Temporal lobe (tissue), 1 donor: ENCODE results near the gene OR2A42. TPM values are rescaled to one million over a fixed set of nuclear protein-coding genes. Genes with fewer than 3 reads are reported as not detected.

Source experiments
- total RNA-seq: library from RNA; depleted of rRNA; stranded (reverse); fragments of >200 nt; gene quantifications from one replicate; pipeline ENCODE4 v1.2.3, GENCODE V29; 2014

OR2A42 gene
- total RNA-seq, 1 donor from 2014 or later, result not detected

Other genes starting within 250 kb of the OR2A42 start
- gene OR6B1, start 239.3 kb downstream of the OR2A42 start, total RNA-seq, result not detected
- not detected for gene OR2A5, start 190.7 kb downstream of the OR2A42 start, total RNA-seq
- not detected for gene OR2A25, start 169.8 kb downstream of the OR2A42 start, total RNA-seq
- not detected for gene OR2A12, start 153.3 kb downstream of the OR2A42 start, total RNA-seq
- gene OR2A2, start 130.0 kb downstream of the OR2A42 start, total RNA-seq, result not detected
- not detected for gene OR2A14, start 116.4 kb downstream of the OR2A42 start, total RNA-seq
- gene CTAGE4, start 56.1 kb downstream of the OR2A42 start, total RNA-seq, result 0.25 TPM
- gene ARHGEF35, start 43.8 kb downstream of the OR2A42 start, total RNA-seq, result 0.49 TPM
- 0.74 TPM for gene OR2A7, start 25.2 kb upstream of the OR2A42 start, total RNA-seq
- 0.25 TPM for gene CTAGE8, start 29.7 kb upstream of the OR2A42 start, total RNA-seq
- gene OR2A1, start 72.8 kb upstream of the OR2A42 start, total RNA-seq, result under 0.01 TPM
- gene ARHGEF5, start 115.8 kb upstream of the OR2A42 start, total RNA-seq, result 0.74 TPM
- gene NOBOX, start 164.1 kb upstream of the OR2A42 start, total RNA-seq, result not detected